GM18498 (cell line): ENCODE data around the gene RIPK3.
A peak's percentile ranks its signal among the peaks of the same experiment; 100 is the strongest.
"Not testable (repeated sequence)": the region's sequence is repeated elsewhere in the genome, so short reads cannot be mapped to it uniquely, and the experiment has no call there.

Experiments used
- ATAC-seq: cut with Tn5 transposase; IDR thresholded peaks from one replicate; pipeline ENCODE4 v1.9.1; 2021; ENCODE audit warnings: mild to moderate bottlenecking, moderate library complexity; ENCODE audit not compliant: unreplicated experiment

The RIPK3 gene

GRCh38 chr14:24348186-24348585, 8.4 kb upstream of the RIPK3 start:
- ATAC-seq: no peak

DNA sequence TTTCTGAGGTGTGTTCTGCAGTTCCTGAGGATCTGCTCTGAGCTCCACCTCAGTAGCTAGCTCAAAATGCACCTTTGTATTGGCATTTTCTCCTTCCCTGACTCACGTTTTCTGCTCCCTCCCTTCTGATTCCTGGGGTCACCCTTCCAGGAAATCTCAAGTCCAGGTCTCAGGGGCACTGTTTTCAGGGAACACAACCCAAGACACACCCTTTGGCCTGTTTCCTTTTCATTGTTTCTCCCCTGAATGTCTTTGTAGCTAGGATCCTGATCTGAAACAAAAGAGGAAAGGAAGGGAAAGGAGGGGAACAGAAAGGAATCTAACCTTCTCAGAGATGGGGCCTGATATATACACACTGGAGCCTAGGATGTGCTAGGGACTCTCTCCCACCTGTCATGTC, 7.3 kb upstream of the RIPK3 start:
- ATAC-seq: no peak

DNA sequence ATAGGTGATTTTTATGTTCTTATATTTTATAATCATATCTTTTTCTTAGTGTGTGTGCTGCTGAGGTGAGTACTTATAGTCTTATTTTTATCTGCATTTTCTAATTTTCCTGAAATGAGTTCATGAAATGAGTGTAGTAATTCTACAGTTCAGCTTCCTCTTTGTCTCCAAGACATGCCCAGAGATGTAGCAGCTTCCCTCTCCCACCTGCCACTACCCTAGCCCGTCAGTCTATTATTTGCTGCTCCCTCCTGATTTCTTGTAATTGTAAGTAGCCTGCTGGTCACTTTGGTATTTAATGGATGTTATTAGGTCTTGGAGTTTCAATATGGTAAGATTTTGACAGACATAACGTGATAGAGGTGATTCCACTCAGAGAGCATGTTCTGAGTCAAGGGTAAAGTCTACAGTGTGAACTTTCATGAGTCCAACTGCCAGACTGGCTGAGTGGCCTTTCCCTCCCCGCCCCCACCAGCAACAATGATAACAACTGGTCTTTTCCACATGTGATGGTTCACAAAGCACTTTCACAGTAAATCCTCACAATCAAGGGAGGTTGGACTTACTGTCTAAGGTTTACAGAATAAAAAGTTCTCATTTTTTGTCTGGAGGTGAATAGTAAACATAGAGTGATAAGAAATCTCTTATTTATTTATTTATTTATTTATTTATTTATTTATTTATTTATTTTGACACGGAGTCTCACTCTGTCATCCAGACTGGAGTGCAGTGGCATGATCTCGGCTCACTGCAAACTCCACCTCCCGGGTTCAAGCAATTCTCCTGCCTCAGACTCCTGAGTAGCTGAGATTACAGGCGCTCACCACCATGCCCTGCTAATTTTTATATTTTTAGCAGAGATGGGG, 4.2 kb upstream of the RIPK3 start:
- ATAC-seq: no peak

GRCh38 chr14:24342889-24343288, 3.1 kb upstream of the RIPK3 start:
- ATAC-seq: no peak

DNA sequence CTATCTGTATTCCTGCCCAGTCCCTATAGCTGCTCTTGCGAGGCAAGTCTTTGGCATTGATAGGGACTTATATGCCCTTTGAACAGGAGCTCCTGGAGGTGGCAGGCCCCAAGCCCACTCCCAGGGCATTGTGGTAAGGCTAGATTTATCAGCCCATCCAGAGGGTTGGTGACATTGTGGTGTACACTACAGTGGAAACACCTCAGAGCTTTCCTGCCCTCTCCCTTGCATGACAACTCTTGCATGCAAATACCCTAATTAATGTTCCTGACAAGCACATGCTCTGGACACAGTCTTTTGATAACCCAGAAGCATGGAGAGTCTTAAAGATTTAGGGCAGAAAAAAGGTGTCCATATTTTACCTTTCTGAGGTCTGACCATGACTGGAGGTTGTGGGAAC, 815 bp upstream of the RIPK3 start:
- ATAC-seq: no peak

DNA sequence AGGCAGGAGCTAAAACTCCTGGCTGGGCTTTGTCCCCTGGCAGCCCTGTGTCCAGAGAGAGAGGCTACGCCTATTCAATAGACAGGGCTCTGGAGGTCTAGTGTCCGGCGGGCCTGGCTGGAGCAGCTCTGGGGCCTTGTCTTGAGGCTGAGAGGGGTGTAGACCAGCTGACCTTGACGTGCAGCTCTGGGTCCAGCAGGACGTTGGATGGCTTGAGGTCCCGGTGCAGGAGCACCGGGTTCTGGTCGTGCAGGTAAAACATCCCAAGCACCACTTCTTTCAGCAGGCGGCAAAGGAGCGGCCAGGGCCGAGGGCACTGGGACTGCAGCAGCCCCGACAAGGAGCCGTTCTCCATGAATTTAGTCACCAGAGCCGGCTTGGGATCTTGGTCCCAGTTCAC, 948 bp downstream of the RIPK3 start:
- ATAC-seq: no peak

GRCh38 chr14:24337824-24338175, 2.0 kb downstream of the RIPK3 start:
- no peak for ATAC-seq

DNA sequence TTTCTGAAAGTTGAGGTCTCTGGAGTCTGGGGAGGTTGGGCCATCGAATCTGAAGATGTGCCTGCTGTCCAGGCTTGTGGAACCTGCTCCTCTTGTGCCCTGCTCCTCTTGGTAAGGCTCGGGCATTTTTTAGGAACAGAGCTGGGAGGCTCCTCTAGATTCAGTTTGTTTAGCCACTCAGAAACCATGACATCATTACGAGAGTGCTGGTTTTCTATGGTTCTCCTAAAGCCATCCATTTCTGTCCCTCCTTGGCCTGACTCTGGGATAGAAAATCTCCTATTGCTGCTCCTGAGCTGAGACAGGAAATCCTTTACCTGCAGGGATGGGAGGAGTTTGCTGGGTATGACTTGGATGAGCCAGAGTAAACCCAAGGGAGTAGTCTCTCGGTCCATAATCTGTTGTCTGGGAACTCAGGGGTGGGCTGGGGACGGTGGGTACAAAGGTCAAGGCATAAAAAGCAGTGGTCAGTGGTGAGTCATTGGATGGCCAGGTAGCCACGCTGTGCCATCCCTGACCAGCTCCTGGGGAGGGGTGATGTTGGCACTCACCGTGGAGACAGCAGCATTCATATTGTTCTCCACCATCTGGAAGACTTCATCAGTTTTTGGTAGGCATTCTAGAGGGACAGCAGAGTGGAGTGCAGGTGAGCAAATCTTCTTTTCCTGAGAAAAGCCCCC, 2.5 kb downstream of the RIPK3 start:
- ATAC-seq: no peak

GRCh38 chr14:24335461-24336171, 4.2 kb downstream of the RIPK3 start:
- ATAC-seq: no peak

DNA sequence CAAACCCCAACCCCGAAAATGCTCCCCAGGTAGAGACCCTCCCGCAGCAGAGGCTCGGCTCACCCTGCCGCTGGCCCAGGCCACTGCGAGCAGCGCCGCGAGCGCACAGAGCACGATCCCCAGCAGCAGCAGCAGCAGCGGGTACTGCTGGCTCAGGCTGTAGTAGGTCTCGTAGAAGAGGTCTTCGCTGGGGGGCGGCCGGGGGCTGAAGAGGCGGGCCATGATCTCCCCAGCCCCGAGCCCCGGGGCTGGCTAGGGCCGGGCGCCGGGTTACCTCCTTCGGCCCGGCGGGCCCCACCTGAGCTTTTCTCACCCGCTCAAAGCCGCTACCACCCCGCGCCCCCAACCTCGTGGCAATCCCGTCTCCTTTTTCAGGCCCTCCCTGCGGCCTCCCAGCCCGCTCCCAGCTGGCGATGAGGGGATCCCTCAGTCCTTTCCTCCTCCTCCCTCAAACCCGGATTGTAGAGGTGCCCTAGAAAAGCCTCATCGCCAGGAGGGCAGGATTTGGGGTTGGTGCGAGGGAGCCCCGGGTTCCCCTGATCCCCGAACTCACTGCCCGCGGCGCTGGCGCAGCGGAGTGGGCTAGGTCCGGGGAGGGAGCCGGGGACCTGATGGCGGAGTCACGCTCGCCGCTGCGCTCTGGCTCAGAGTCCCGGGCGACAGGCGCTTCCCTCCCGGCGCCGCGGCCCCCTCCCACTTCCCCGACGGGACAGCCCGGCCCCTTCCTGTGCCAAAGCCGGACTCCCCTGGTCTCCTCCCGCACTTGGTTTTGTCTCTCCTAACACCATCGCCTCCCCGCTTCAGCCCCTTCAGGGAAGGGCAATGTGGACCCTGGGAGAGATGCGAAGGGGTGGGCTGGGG, 5.1 kb downstream of the RIPK3 start, which contains the start of gene ADCY4:
TSS of gene ADCY4 (minus strand) at position 641 of the 861 bp plus-strand sequence. CDS start at position 222, 419 bp downstream.
- no peak for ATAC-seq

- ATAC-seq: peak; percentile 88
These were observed 7.4 kb downstream of the RIPK3 start for GRCh38 chr14:24332268-24332993.

DNA sequence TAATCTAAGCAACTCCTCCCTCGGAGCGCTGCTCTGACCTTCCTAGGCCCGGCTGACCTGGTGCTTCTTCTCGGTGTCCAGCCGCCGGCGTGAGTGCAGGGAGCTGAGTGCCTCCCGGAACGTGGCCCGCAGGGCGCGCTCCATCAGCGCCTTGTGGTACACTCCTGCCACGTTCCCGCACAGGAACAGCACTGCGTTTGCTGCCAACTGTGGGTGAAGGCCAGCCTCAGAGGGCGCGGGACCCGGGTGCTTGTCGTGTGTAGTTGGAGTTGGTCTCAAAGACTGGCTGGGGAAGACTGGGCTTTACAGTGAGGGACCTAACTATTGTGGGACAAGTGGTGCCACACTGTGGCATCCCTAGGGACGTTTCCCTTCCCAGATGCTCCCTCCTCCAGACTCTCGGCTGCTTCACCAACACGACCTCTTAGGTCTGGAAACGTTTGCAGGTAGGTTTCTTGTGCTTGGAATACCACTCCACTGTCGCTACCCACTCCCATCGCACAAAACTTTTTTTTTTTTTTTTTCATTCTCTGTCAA, 8.0 kb downstream of the RIPK3 start:
- ATAC-seq: no peak

DNA sequence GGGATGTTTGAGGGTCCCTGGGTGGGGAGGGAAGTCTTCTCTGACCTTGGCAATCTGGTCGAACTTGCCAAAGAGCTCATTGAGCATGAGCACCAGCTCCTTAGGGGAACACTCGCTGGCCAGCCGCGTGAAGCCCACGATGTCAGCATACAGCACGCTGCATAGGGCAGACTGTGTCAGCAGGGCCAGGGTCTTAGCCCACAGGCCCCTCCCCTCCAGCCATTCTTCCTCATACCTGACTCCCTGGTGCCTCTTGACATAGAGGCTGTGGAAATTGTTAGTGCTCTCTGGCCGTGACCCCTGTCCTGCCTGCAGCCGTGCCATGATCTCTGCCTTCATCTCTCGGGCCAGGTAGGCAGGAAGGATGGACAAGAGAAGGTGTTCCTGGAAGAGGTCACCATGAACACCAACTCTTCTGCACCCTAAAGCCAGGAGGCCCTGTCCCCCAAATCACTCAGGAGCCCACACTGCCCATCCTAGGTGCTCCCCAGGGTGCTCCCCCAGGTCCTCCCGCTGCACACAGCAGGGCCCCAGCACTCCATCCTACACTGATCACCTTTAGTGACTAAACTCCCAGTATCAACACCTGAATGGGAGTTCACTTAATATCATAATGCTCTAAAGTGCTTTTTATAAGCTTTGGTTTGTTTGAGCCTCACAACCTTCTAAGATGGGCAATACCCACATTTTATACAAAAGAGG, 8.7 kb downstream of the RIPK3 start:
- no peak for ATAC-seq

GRCh38 chr14:24329736-24330135, 10.1 kb downstream of the RIPK3 start:
- ATAC-seq: no peak

GRCh38 chr14:24329073-24329663, 10.6 kb downstream of the RIPK3 start:
- ATAC-seq: no peak

DNA sequence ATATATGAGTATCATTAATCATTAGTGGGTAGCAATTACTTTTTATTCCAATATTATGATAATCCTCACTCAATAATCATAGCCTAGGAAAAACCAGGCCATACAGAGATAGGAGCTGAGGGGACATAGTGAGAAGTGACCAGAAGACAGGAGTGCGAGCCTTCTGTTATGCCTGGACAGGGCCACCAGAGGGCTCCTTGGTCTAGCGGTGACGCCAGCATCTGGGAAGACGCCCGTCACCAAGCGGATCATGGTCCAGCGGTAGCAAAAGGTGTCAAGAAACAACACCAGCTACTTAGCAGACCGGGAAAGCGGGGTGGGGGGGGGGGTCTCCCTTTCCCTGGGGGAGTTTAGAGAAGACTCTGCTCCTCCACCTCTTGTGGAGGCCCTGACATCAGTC, 11.9 kb downstream of the RIPK3 start:
- not testable (repeated sequence) for ATAC-seq

DNA sequence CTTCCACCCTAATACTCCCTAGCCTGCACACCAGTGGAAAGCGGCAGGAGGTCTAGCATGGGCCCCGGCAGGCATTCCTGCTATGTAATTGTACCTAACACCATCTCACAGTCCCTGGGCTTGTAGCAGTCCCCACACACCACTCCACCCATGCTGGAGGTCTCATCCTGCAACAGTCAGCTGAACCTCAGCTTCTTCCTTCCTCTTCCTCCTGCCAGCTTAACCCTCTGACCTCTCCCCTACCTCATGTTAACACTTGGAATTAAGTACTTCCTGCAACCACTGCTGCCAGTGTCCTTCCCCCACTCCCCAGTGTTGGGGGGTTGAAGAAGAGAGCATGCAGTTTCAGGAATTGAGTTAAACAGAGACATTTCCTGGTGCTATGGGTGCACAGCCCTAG, 12.5 kb downstream of the RIPK3 start:
- no peak for ATAC-seq

DNA sequence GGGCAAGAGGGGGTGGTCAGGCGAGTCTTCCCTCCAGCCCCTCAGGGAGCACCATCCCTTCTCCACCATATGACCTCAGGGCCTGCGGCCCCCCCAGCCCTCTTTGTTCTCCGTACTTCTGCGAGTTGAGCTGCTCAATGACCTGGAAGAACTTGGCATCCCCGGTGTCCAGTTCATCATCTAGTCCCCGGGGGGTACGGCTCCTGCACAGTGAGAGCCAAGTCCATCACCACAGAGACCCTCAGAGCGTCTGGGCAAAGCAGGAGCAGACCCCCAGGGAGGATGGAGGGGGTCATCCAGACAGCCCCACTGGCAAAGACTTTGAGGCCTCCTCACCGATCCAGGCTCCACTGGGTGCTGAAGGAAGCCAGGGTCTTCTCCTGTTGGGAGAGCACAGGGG, 13.8 kb downstream of the RIPK3 start:
- ATAC-seq: no peak

DNA sequence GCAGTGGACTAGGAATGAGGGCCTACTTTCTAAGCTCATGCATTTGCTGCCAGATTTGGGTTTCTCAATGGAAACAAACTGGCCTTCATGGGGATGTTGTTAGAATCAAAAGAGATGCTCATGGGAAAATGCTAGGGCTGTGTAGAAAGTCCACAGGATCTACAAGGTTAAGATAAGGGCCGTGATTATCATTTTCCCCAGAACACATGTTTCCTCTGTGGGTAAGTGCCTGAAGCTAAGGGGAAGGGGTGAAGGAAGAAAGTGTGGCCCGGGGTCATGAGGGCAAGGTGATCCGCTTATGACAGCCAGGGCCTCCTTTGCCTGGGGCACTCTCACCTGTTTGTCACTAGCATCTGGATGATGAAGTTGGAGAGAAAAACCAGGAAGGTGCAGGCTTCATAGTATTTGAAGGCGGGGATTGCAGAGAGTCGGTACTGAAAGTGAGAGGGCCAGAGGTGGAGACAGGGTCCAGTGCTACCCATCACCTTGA, 14.7 kb downstream of the RIPK3 start:
- no peak for ATAC-seq
